ENCODE data around the gene GPR65. TPM values are rescaled to one million over a fixed set of nuclear protein-coding genes. Genes with fewer than 3 reads are reported as not detected.

The GPR65 gene
- total RNA-seq = 1 to 10 TPM; 1.9 to 2.8 TPM

- Histone ChIP-seq H3K4me1 (ENCODE audit: control insufficient read depth in 1 of 2, low read depth in 2 of 2) (no peaks in the 10 kb centered on the region), H3K4me3 (peak within 1 kb of the TSS; percentile 24), H3K36me3 (no peaks in the 10 kb centered on the region), H3K27me3 (replicated peaks; ENCODE audit: insufficient read depth) (no peaks in the 10 kb centered on the region), H3K27ac (no peak within 1 kb of the TSS), H3K9me3 (no peaks in the 10 kb centered on the region)
- TF ChIP-seq CTCF (IDR thresholded peaks at IDR 0.05) = no peak
- DNase-seq (ENCODE audit: low spot score) (no peak), ATAC-seq (ENCODE audit: insufficient number of reproducible peaks, low FRiP score, low read depth) (no peak)
Measured at GRCh38 chr14:88005050-88005481, at the start of gene GPR65. Gene GPR65 (plus strand): TSS chr14:88005135. CDS start chr14:88010848, 5,713 bp downstream.

GRCh38 chr14:87955501-87955900 is 49.4 kb upstream of the GPR65 start:
- no peaks in the 10 kb centered on the region for H3K36me3 ChIP-seq
- DNase-seq (ENCODE audit: low spot score) = no peak
- TF ChIP-seq CTCF (IDR thresholded peaks at IDR 0.05) = no peak

GRCh38 chr14:87960013-87960787 is 44.7 kb upstream of the GPR65 start:
- ATAC-seq (ENCODE audit: insufficient number of reproducible peaks, low FRiP score, low read depth) (no peak), DNase-seq (ENCODE audit: low spot score) (no peak)
- H3K4me1 ChIP-seq (ENCODE audit: control insufficient read depth in 1 of 2, low read depth in 2 of 2) = no peaks in the 10 kb centered on the region
- peaks cover 12% of the 10 kb centered on the region for H3K36me3 ChIP-seq
- H3K4me3 ChIP-seq = no peak overlapping the region
- no peak overlapping the region for H3K27ac ChIP-seq
- no peaks in the 10 kb centered on the region for H3K27me3 ChIP-seq (replicated peaks; ENCODE audit: insufficient read depth)
- no peak for TF ChIP-seq CTCF (IDR thresholded peaks at IDR 0.05)
- no peaks in the 10 kb centered on the region for H3K9me3 ChIP-seq

More at GRCh38 chr14:87955501-87955900, 49.4 kb upstream of the GPR65 start:
- Histone ChIP-seq H3K4me1 (ENCODE audit: control insufficient read depth in 1 of 2, low read depth in 2 of 2) (no peaks in the 10 kb centered on the region), H3K9me3 (no peaks in the 10 kb centered on the region), H3K4me3 (no peak overlapping the region), H3K27ac (no peak overlapping the region), H3K27me3 (replicated peaks; ENCODE audit: insufficient read depth) (no peaks in the 10 kb centered on the region)
- no peak for ATAC-seq (ENCODE audit: insufficient number of reproducible peaks, low FRiP score, low read depth)

- TF ChIP-seq CTCF (IDR thresholded peaks at IDR 0.05) = no peak
- DNase-seq (ENCODE audit: low spot score) (no peak), ATAC-seq (ENCODE audit: insufficient number of reproducible peaks, low FRiP score, low read depth) (no peak)
- Histone ChIP-seq H3K4me1 (ENCODE audit: control insufficient read depth in 1 of 2, low read depth in 2 of 2) (no peaks in the 10 kb centered on the region), H3K4me3 (no peak overlapping the region), H3K36me3 (peaks cover 12% of the 10 kb centered on the region), H3K27me3 (replicated peaks; ENCODE audit: insufficient read depth) (no peaks in the 10 kb centered on the region), H3K9me3 (no peaks in the 10 kb centered on the region), H3K27ac (no peak overlapping the region)
Measured at GRCh38 chr14:87961246-87961645, 43.7 kb upstream of the GPR65 start.

GRCh38 chr14:87966816-87967215 is 38.1 kb upstream of the GPR65 start:
- ATAC-seq (ENCODE audit: insufficient number of reproducible peaks, low FRiP score, low read depth) = no peak

More at GRCh38 chr14:87966816-87967215, 38.1 kb upstream of the GPR65 start:
- no peak for TF ChIP-seq CTCF (IDR thresholded peaks at IDR 0.05)
- peaks cover 14% of the 10 kb centered on the region for H3K36me3 ChIP-seq
- H3K4me3 ChIP-seq = no peak overlapping the region
- DNase-seq (ENCODE audit: low spot score) = no peak
- H3K27me3 ChIP-seq (replicated peaks; ENCODE audit: insufficient read depth) = no peaks in the 10 kb centered on the region
- H3K4me1 ChIP-seq (ENCODE audit: control insufficient read depth in 1 of 2, low read depth in 2 of 2) = no peaks in the 10 kb centered on the region
- H3K9me3 ChIP-seq = no peaks in the 10 kb centered on the region
- no peak overlapping the region for H3K27ac ChIP-seq

Data from thoracic aorta (tissue), 2 donors.